ENCODE results near the gene SLC35E2B. TPM values are rescaled to one million over a fixed set of nuclear protein-coding genes. Genes with fewer than 3 reads are reported as not detected.

SLC35E2B gene
- total RNA-seq, 1 experiment from 2014 or later = 41.7 TPM

- no peak overlapping the region for H2AFZ ChIP-seq (ENCODE audit: low read length)
- no peak overlapping the region for H2BK15ac ChIP-seq (ENCODE audit: low read depth, low read length)
- H3K27ac Mint-ChIP-seq = peak overlapping the region in 1 of 3 experiments; percentile 13; a peak in 1 of 7 replicates
- no peaks in the 10 kb centered on the region for H3K79me1 ChIP-seq (ENCODE audit: insufficient read depth, low read depth, low read length, poor library complexity, severe bottlenecking)
- H3K27me3 ChIP-seq (ENCODE audit: insufficient read depth, low read length) = no peaks in the 10 kb centered on the region
- H3K9me3 ChIP-seq (ENCODE audit: control insufficient read depth, low read depth, low read length) = no peaks in the 10 kb centered on the region
- H3K4me1 Mint-ChIP-seq = peaks cover 16 to 19% of the 10 kb centered on the region in 2 experiments
- no peak overlapping the region for H2BK20ac ChIP-seq (ENCODE audit: low read depth, low read length, poor library complexity, severe bottlenecking)
- no peak overlapping the region for H2BK12ac ChIP-seq (ENCODE audit: insufficient read length, low read depth, low read length)
- no peak overlapping the region for H3T11ph ChIP-seq (ENCODE audit: low read length)
- peak overlapping the region; percentile 86 to 89 for H3K4me3 Mint-ChIP-seq
- H3K79me2 ChIP-seq (ENCODE audit: insufficient read depth, low read length) = no peaks in the 10 kb centered on the region
- H3K9ac ChIP-seq (ENCODE audit: extremely low read depth, insufficient read length, low read length) = no peak overlapping the region
- H2AK5ac ChIP-seq (ENCODE audit: insufficient read length, low read length) = no peak overlapping the region
- H2BK5ac ChIP-seq (ENCODE audit: insufficient read length, low read length) = no peak overlapping the region
- H3K36me3 Mint-ChIP-seq (ENCODE audit: insufficient read depth in 1 of 3, low read depth in 3 of 3) = peaks cover 0 to 15% (median 6%) of the 10 kb centered on the region in 3 experiments; a peak in 5 of 7 replicates
- H3K23ac ChIP-seq (ENCODE audit: insufficient read length, low read depth, low read length) = no peak overlapping the region
- no peak overlapping the region for H3K14ac ChIP-seq (ENCODE audit: insufficient read depth, low read length)
- H3K4ac ChIP-seq (ENCODE audit: low read depth, low read length) = no peak overlapping the region
- no peak overlapping the region for H4K91ac ChIP-seq (ENCODE audit: insufficient read length, low read depth, low read length)
- DNase-seq = no peak
- H2BK120ac ChIP-seq (ENCODE audit: low read depth, low read length, poor library complexity, severe bottlenecking) = no peak overlapping the region
- no peak overlapping the region for H4K5ac ChIP-seq (ENCODE audit: insufficient read length, low read depth, low read length)
- H3K4me1 ChIP-seq (ENCODE audit: insufficient read depth, low read length) = peaks cover 5% of the 10 kb centered on the region; the same call in 1 of the 2 replicates
- no peak overlapping the region for H3K18ac ChIP-seq (ENCODE audit: insufficient read length, low read depth, low read length)
- TF ChIP-seq CTCF (conservative IDR thresholded peaks at IDR 0.05) = no peak
- no peak overlapping the region for H3K27ac ChIP-seq (ENCODE audit: insufficient read length, low read depth, low read length)
- H3K23me2 ChIP-seq (ENCODE audit: insufficient read length, low read depth, low read length, poor library complexity, severe bottlenecking) = peaks cover 15% of the 10 kb centered on the region
- H3K4me2 ChIP-seq (ENCODE audit: insufficient read depth, insufficient read length, low read length) = peak overlapping the region; percentile 62
- H3K56ac ChIP-seq (ENCODE audit: insufficient read length, low read depth, low read length) = no peak overlapping the region
- H4K8ac ChIP-seq (replicated peaks; ENCODE audit: insufficient read length, low read depth, low read length) = no peak overlapping the region
- H3K9me3 Mint-ChIP-seq = no peaks in the 10 kb centered on the region; a peak in 1 of 5 replicates
- H4K20me1 ChIP-seq (ENCODE audit: control insufficient read depth, insufficient read depth, insufficient read length) = no peaks in the 10 kb centered on the region
- WGBS (ENCODE audit: extremely low coverage, insufficient read length, low lambda C conversion rate) = no CpG with 5 or more reads among the region's 11 CpGs
- peaks cover 2% of the 10 kb centered on the region; the same call in 1 of the 2 replicates for H3K27me3 Mint-ChIP-seq (ENCODE audit: low read depth)
Observed at GRCh38 chr1:1613509-1614082, 79.0 kb downstream of the SLC35E2B start.
